Skin of body (tissue), 2 donors: ENCODE results near the gene EDEM3. TPM values are rescaled to one million over a fixed set of nuclear protein-coding genes. Genes with fewer than 3 reads are reported as not detected.
"Not testable (repeated sequence)": the region's sequence is repeated elsewhere in the genome, so short reads cannot be mapped to it uniquely, and the experiment has no call there.

Experiments used
- DNase-seq: peaks from one replicate; lab custom pipeline; 2025; lab: John Stamatoyannopoulos, UW
- total RNA-seq: library from RNA; depleted of rRNA; stranded (reverse); fragments of >200 nt; gene quantifications from one replicate; pipeline ENCODE4 v1.2.3, GENCODE V29; 2014

The EDEM3 gene
- total RNA-seq, 1 donor from 2014 or later, result 31.7 TPM

GRCh38 chr1:184743062-184743756 lies 11.4 kb downstream of the EDEM3 start:
- DNase-seq, result no peak

- DNase-seq, result no peak
Measured at GRCh38 chr1:184740344-184740743, 14.3 kb downstream of the EDEM3 start.

- no peak for DNase-seq
Measured at GRCh38 chr1:184739796-184740195, 14.9 kb downstream of the EDEM3 start.

GRCh38 chr1:184739070-184739469 lies 15.6 kb downstream of the EDEM3 start:
- DNase-seq, result no peak

- DNase-seq, result no peak
Measured at GRCh38 chr1:184734980-184735379, 19.7 kb downstream of the EDEM3 start.

GRCh38 chr1:184724843-184725242 lies 29.8 kb downstream of the EDEM3 start:
- DNase-seq, result no peak

GRCh38 chr1:184716158-184716557 lies 38.5 kb downstream of the EDEM3 start:
- DNase-seq, result no peak

GRCh38 chr1:184709418-184709817 lies 45.2 kb downstream of the EDEM3 start:
- no peak for DNase-seq

- no peak for DNase-seq
Measured at GRCh38 chr1:184708084-184708676, 46.5 kb downstream of the EDEM3 start.

GRCh38 chr1:184705271-184705670 lies 49.4 kb downstream of the EDEM3 start:
- DNase-seq, result no peak

GRCh38 chr1:184701816-184702215 lies 52.8 kb downstream of the EDEM3 start:
- DNase-seq, result no peak

GRCh38 chr1:184698969-184699368 lies 55.7 kb downstream of the EDEM3 start:
- no peak for DNase-seq

- no peak for DNase-seq
Measured at GRCh38 chr1:184698016-184698415, 56.6 kb downstream of the EDEM3 start.

- no peak for DNase-seq
Measured at GRCh38 chr1:184696403-184696802, 58.3 kb downstream of the EDEM3 start.

GRCh38 chr1:184695023-184695422 lies 59.6 kb downstream of the EDEM3 start:
- DNase-seq, result no peak

- no peak for DNase-seq
Measured at GRCh38 chr1:184693011-184693410, 61.6 kb downstream of the EDEM3 start.

GRCh38 chr1:184691719-184692324 lies 62.8 kb downstream of the EDEM3 start:
- DNase-seq, result peak; percentile 47

- no peak for DNase-seq
Measured at GRCh38 chr1:184686540-184686939, 68.1 kb downstream of the EDEM3 start.

- DNase-seq, result no peak
Measured at GRCh38 chr1:184685116-184685515, 69.5 kb downstream of the EDEM3 start.

- DNase-seq, result no peak
Measured at GRCh38 chr1:184684285-184685074, 70.2 kb downstream of the EDEM3 start.

- DNase-seq, result no peak
Measured at GRCh38 chr1:184682956-184683355, 71.7 kb downstream of the EDEM3 start.

GRCh38 chr1:184680611-184681225 lies 73.9 kb downstream of the EDEM3 start:
- DNase-seq, result not testable (repeated sequence)
